Measurements from ENCODE around the gene L1CAM.

Gene L1CAM

GRCh38 chrX:153830640-153831428 lies 55.1 kb downstream of the L1CAM start:
- TF ChIP-seq, protein P1, sequence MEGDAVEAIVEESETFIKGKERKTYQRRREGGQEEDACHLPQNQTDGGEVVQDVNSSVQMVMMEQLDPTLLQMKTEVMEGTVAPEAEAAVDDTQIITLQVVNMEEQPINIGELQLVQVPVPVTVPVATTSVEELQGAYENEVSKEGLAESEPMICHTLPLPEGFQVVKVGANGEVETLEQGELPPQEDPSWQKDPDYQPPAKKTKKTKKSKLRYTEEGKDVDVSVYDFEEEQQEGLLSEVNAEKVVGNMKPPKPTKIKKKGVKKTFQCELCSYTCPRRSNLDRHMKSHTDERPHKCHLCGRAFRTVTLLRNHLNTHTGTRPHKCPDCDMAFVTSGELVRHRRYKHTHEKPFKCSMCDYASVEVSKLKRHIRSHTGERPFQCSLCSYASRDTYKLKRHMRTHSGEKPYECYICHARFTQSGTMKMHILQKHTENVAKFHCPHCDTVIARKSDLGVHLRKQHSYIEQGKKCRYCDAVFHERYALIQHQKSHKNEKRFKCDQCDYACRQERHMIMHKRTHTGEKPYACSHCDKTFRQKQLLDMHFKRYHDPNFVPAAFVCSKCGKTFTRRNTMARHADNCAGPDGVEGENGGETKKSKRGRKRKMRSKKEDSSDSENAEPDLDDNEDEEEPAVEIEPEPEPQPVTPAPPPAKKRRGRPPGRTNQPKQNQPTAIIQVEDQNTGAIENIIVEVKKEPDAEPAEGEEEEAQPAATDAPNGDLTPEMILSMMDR (conservative IDR thresholded peaks at IDR 0.05; ENCODE audit: low read depth), result no peak
- CTCF ChIA-PET, result no interaction called here
- DNase-seq (ENCODE audit: low spot score), result no peak
- no peak overlapping the region for H3K27ac ChIP-seq
- POLR2A ChIA-PET (ENCODE audit: low non-redundant PET), result no interaction called here

DNA sequence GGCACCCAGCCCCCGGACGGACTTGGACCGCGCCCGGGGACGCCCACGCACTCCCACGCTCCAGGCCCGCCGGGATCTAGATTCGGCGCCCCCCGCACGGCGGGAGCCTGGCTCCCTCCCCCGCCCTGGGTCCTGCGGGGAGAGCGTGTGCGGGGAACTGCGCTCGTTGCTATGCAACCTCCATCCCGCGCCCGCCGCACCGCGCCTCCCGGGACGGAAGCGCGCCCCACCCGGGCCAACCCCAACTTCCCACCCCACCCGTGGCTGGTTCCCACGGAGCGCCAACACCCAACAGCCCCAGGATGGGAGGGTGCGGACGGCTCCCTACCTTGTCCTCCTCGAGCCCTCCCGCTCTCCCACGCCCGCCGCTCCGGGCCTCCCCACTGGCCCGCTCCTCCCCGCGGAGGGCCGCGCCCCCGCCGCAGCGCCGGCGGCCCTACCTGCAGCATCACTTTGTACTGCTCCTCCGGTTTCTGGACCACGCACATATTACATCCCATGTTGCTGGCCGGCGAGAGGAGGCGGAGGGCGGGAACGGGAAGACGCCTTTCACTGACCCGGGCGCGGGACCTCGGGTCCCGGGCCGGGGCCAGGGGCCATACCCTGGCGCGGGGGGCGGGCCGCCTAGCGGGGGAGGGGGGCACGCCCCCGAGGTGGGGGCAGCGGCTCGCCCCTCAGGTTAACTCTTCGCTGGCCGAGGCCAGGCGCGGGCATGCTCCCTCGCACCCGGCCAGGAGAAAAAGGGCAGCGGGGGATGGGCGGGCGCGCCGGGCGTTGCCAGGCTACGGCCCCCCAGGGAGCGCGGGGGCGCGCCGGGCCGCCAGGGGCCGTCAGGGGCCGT lies 56.0 kb downstream of the L1CAM start, which contains the start of gene PDZD4:
PDZD4 (minus strand) TSS at position 746 of the 841 bp plus-strand sequence; CDS start at position 500, 246 bp downstream.
- no peak for DNase-seq (ENCODE audit: low spot score)
- no peak within 1 kb of the TSS for H3K27ac ChIP-seq
- POLR2A ChIA-PET (ENCODE audit: low non-redundant PET), result no interaction called here

GRCh38 chrX:153829549-153829798 lies 56.5 kb downstream of the L1CAM start:
- H3K27ac ChIP-seq, result no peak overlapping the region
- no peak for DNase-seq (ENCODE audit: low spot score)
- TF ChIP-seq, protein P1 (conservative IDR thresholded peaks at IDR 0.05; ENCODE audit: low read depth), result no peak
- CTCF ChIA-PET, result no interaction called here
- POLR2A ChIA-PET (ENCODE audit: low non-redundant PET), result no interaction called here

More for the DNA sequence above, 56.0 kb downstream of the L1CAM start, which contains the start of gene PDZD4:
- CTCF ChIA-PET, result no interaction called here
- TF ChIP-seq, protein P1 (conservative IDR thresholded peaks at IDR 0.05; ENCODE audit: low read depth), result no peak

DNA sequence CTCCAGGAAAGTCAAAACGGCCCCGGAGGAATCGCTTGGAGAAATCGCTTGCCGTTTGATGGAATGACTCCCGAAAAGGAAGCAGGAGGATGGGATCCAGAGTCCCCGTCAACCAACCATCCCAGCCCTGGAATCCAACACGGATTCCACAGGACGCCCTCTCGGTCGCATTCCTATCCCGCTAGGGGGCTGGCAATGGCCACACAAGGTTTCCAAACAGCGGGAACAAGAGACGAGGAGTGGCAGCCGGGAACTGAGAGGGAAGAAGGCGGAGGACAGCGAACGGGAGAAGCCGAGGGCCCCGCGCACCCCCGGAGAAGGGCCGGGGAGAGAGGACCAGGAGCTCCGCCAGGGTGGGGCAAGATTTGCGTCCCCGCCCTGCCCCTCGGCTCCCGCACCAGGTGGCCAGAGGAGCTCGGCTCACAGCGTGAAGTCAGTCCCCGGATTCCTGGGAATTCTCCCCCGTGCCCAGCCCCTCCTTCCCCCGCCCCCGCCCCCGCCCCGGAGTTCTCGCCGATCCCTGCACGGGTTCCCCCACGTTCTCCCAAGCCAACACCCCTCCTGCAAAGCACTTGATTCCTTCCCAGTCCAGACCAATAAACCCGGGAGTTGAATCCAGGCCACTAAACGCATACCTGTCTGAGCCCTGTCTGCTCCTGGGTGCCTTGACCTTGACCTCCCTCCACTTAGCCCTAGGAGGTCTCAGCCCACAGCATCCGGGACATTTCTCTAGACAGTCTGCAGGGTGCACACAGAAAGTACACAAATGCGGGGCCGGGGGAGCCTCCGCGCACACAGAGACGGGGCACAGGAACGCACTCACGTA lies 57.0 kb downstream of the L1CAM start:
- TF ChIP-seq, protein P1 (conservative IDR thresholded peaks at IDR 0.05; ENCODE audit: low read depth), result no peak
- DNase-seq (ENCODE audit: low spot score), result no peak
- CTCF ChIA-PET, result no interaction called here
- POLR2A ChIA-PET (ENCODE audit: low non-redundant PET), result no interaction called here
- no peak overlapping the region for H3K27ac ChIP-seq

- ChIA-PET CTCF (interaction anchor here (0.7 kb wide), 1 partner anchor 430 kb away, joined by 4 read pairs; no protein-coding TSS in a partner anchor), POLR2A (ENCODE audit: low non-redundant PET) (no interaction called here)
- TF ChIP-seq, protein P1 (conservative IDR thresholded peaks at IDR 0.05; ENCODE audit: low read depth), result no peak
- DNase-seq (ENCODE audit: low spot score), result no peak
- no peak overlapping the region for H3K27ac ChIP-seq
Measured at GRCh38 chrX:153828308-153828707, 57.7 kb downstream of the L1CAM start.

DNA sequence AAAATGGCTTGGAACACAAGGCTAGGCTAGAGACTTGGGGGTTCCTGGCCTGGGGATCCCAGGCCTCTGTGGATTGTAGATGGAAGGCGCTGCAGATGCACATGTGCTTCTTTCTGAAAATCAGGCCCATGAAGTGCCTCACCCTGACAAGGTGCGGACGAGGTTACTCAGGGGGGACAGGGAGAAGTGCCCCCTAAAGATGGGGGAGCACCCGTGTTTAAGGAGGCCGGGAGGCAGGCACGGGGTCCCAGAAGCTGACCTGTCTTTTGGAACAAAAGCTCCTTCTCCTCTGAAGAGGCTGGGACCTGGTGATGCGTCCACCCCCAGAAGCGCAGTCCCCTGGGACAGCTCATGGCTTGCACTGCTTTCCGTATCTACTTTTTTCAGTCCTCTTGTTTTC lies 58.1 kb downstream of the L1CAM start:
- no peak for DNase-seq (ENCODE audit: low spot score)
- TF ChIP-seq, protein P1 (conservative IDR thresholded peaks at IDR 0.05; ENCODE audit: low read depth), result no peak
- ChIA-PET CTCF (interaction anchor here (0.7 kb wide), 1 partner anchor 430 kb away, joined by 4 read pairs; no protein-coding TSS in a partner anchor), POLR2A (ENCODE audit: low non-redundant PET) (no interaction called here)
- H3K27ac ChIP-seq, result no peak overlapping the region
